HG03432 (cell line): Measurements from ENCODE around the gene GTF2A1.

ENCODE experiments used
- ATAC-seq: cut with Tn5 transposase; IDR thresholded peaks from one replicate; pipeline ENCODE4 v1.9.1; 2021; ENCODE audit warnings: mild to moderate bottlenecking, moderate library complexity; ENCODE audit not compliant: unreplicated experiment

Gene GTF2A1

DNA sequence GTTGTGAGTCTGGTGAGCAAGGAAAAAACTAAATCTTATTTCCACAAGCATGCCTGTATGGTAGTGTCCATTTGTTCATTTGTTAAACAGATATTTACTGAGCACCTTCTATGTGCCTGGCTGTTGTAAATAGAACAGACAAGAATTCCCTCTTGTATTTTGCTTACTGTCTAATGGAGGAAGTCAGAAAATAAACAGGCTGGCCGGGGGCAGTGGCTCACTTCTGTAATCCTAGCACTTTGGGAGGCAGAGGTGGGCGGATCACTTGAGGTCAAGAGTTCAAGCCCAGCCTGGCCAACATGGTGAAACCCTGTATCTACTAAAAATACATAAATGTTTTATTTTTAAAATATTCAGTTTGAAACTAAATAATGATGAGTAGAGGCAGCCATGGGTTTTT, 79.3 kb downstream of the GTF2A1 start:
- ATAC-seq: no peak

DNA sequence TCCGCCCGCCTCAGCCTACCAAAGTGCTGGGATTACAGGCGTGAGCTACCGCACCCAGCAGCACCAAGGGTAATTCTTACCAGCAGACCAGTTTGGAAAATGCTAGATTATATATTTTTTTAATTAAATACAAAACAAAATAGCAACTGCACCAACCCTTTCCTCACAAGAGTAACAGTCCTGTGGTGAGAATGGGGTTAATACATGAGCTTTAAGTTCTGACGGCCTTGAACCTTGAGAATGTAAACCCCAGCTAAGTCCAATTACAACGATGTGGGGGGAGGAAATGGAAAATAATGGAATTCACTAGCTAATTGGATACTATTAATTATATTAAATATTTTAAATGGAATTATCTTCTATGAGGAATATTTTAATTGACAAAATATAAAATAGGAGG, 82.3 kb downstream of the GTF2A1 start:
- no peak for ATAC-seq

DNA sequence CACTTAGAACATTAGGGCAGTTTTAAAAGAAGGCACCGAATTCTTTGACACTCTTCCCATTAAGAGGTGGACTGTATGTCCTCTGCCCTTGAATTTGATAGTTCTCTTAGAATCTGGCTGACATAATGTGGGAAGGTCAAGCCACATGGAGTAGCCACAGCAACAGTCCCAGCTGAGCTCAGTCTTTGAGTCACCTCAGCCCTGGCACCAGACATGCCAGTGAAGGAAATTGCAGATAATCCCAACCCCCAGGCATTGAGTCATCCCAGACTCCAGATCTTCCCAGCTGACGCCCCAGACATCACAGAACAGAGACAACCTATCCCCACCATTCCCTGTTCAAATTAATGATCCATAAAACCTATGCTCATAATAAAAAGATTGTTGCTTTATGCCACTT, 83.4 kb downstream of the GTF2A1 start:
- no peak for ATAC-seq

GRCh38 chr14:81133400-81133799, 87.4 kb downstream of the GTF2A1 start:
- no peak for ATAC-seq

DNA sequence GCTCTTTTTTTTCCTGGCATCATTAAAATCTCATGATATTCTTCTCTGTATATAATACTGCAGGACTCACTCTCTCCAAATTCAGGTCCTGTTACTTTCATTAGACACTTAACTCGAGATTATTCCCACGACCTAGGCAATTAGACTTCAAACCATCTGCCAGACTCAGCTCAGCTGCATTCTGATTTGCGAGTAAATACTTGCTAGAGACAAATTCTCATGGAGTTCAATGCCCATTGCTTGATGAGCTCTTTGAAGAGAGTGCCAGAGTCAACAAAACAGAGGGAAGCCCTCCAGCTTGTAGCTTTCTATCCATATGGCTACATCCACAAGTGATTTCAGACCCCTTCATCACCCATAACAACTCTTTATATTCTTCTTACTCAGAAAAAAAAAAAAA, 88.3 kb downstream of the GTF2A1 start:
- no peak for ATAC-seq

DNA sequence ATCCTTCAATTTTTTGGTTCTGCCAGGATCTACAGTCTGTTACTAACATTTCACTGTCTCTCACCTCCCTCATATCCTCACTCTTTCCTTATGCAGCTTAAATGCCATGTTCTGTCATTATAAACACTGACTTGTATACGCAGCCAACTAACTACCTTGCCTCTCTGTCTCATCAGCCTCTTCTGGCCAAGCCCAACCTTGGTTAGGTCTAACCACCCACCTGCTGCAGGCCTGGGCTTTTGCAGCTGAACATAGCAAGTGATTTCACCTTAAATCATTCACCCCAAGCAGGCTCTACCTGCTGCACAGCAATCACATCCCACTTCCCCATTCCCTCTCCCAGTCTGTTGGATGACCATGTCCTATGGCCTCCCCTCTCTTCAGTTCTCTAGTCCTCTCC, 91.5 kb downstream of the GTF2A1 start:
- no peak for ATAC-seq

DNA sequence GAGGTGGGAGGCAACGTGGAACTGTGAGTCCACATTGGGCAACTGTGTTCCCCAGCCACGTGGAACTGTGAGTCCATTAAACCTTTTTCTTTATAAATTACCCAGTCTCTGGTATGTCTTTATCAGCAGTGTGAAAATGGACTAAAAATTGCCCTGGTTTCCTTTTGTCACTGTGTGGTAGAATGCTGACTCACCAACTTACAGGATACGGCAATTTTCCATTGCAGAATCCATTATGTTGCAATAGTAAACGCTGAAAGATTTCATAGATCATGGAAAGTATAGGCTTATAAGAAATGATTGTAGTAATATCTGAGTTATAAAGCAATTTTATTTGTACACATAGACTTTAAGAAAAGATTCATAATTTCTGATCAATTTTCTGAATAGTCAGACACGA, 93.0 kb downstream of the GTF2A1 start:
- no peak for ATAC-seq

GRCh38 chr14:81125536-81125935, 95.2 kb downstream of the GTF2A1 start:
- no peak for ATAC-seq
